ENCODE measurements around the gene HTD2. TPM values are rescaled to one million over a fixed set of nuclear protein-coding genes. Genes with fewer than 3 reads are reported as not detected.
"Not testable (repeated sequence)": the region's sequence is repeated elsewhere in the genome, so short reads cannot be mapped to it uniquely, and the experiment has no call there.

Gene HTD2
- total and polyA plus RNA-seq, 2 of the 4 experiments (the other 2 are of a cell fraction) = 6.4 to 13.3 TPM

GRCh38 chr3:58288964-58289613 lies 17.2 kb upstream of the HTD2 start:
- in situ Hi-C loops (cut with MboI; ENCODE audit: low sequenced_read_pairs); H4K20me1 ChIP-seq (ENCODE audit: insufficient read depth, low read length); H4K91ac ChIP-seq (ENCODE audit: insufficient read depth, low read depth, low read length); H2AK5ac ChIP-seq (ENCODE audit: low read depth, low read length); H3K27ac ChIP-seq (ENCODE audit: insufficient read depth, low read length); H2AFZ ChIP-seq (replicated peaks; ENCODE audit: low read length, poor library complexity); H3K56ac ChIP-seq (ENCODE audit: extremely low read depth, insufficient read depth, low read length); H3K9me3 ChIP-seq (ENCODE audit: control insufficient read depth, insufficient read depth, low read length); ATAC-seq (ENCODE audit: low read depth); H3K18ac ChIP-seq (ENCODE audit: low read depth, low read length); H4K5ac ChIP-seq (ENCODE audit: low read depth, low read length); H3K9ac ChIP-seq (ENCODE audit: low read depth, low read length); H3K79me1 ChIP-seq (ENCODE audit: low read depth in 1 of 2, low read length in 2 of 2); H3K23ac ChIP-seq (ENCODE audit: low read depth, low read length); H3K27me3 ChIP-seq (ENCODE audit: control insufficient read depth, insufficient read depth, low read length); H3K4ac ChIP-seq (ENCODE audit: low read depth, low read length); H3K4me3 ChIP-seq (ENCODE audit: insufficient read depth, low read depth, low read length); POLR2A ChIA-PET (ENCODE audit: unreplicated experiment); H2AK9ac ChIP-seq (replicated peaks; ENCODE audit: low read depth, low read length, poor library complexity); dilution Hi-C loops (cut with HindIII; ENCODE audit: low sequenced_read_pairs, unreplicated experiment); BruUV-seq (replicated peaks); H2BK15ac ChIP-seq (ENCODE audit: low read depth, low read length); CTCF ChIA-PET; H4K8ac ChIP-seq (ENCODE audit: low read depth in 2 of 2, low read length in 2 of 2); H2BK20ac ChIP-seq (ENCODE audit: low read depth, low read length); DNase-seq; intact Hi-C loops (cut with micrococcal nuclease); H2BK120ac ChIP-seq (ENCODE audit: low read depth, low read length); H3K4me2 ChIP-seq (ENCODE audit: low read depth, low read length); H2BK5ac ChIP-seq (ENCODE audit: low read depth, low read length, poor library complexity, severe bottlenecking); H3K9me1 ChIP-seq (ENCODE audit: insufficient read depth, low read length); H3K14ac ChIP-seq (replicated peaks; ENCODE audit: low read depth, low read length); H3K4me1 ChIP-seq (ENCODE audit: control insufficient read depth, insufficient read depth, low read length): not testable (repeated sequence)
- no CpG with 5 or more reads among the region's 4 CpGs for whole genome bisulfite sequencing, 2 experiments (ENCODE audit: extremely low coverage in 2 of 2, insufficient read length in 1 of 2)
- peaks cover 13% of the 10 kb centered on the region; the same call in 1 of the 2 replicates for H3K36me3 ChIP-seq (ENCODE audit: control insufficient read depth, insufficient read depth, low read length)

- WGBS, 2 experiments (ENCODE audit: extremely low coverage in 2 of 2, insufficient read length in 1 of 2) = no CpG with 5 or more reads among the region's 33 CpGs
- POLR2A ChIA-PET (ENCODE audit: unreplicated experiment) = not testable (repeated sequence)
These were observed 15.9 kb upstream of the HTD2 start for GRCh38 chr3:58290446-58290845.

More at GRCh38 chr3:58290446-58290845, 15.9 kb upstream of the HTD2 start:
- ATAC-seq (ENCODE audit: low read depth); H4K20me1 ChIP-seq (ENCODE audit: insufficient read depth, low read length); H2AK5ac ChIP-seq (ENCODE audit: low read depth, low read length); intact Hi-C loops (cut with micrococcal nuclease); DNase-seq; H2BK120ac ChIP-seq (ENCODE audit: low read depth, low read length); in situ Hi-C loops (cut with MboI; ENCODE audit: low sequenced_read_pairs); H2BK5ac ChIP-seq (ENCODE audit: low read depth, low read length, poor library complexity, severe bottlenecking); H2AFZ ChIP-seq (replicated peaks; ENCODE audit: low read length, poor library complexity); H3K9me1 ChIP-seq (ENCODE audit: insufficient read depth, low read length); H3K36me3 ChIP-seq (ENCODE audit: control insufficient read depth, insufficient read depth, low read length); H3K14ac ChIP-seq (replicated peaks; ENCODE audit: low read depth, low read length); H4K8ac ChIP-seq (ENCODE audit: low read depth in 2 of 2, low read length in 2 of 2); H3K4me3 ChIP-seq (ENCODE audit: insufficient read depth, low read depth, low read length); H2BK15ac ChIP-seq (ENCODE audit: low read depth, low read length); H3K27me3 ChIP-seq (ENCODE audit: control insufficient read depth, insufficient read depth, low read length); BruUV-seq (replicated peaks); H3K4ac ChIP-seq (ENCODE audit: low read depth, low read length); H3K79me1 ChIP-seq (ENCODE audit: low read depth in 1 of 2, low read length in 2 of 2); dilution Hi-C loops (cut with HindIII; ENCODE audit: low sequenced_read_pairs, unreplicated experiment); H2AK9ac ChIP-seq (replicated peaks; ENCODE audit: low read depth, low read length, poor library complexity); H3K4me1 ChIP-seq (ENCODE audit: control insufficient read depth, insufficient read depth, low read length); H3K23ac ChIP-seq (ENCODE audit: low read depth, low read length); H3K18ac ChIP-seq (ENCODE audit: low read depth, low read length); H3K56ac ChIP-seq (ENCODE audit: extremely low read depth, insufficient read depth, low read length); H3K27ac ChIP-seq (ENCODE audit: insufficient read depth, low read length); H3K4me2 ChIP-seq (ENCODE audit: low read depth, low read length); H3K9me3 ChIP-seq (ENCODE audit: control insufficient read depth, insufficient read depth, low read length); H4K5ac ChIP-seq (ENCODE audit: low read depth, low read length); H2BK20ac ChIP-seq (ENCODE audit: low read depth, low read length); H4K91ac ChIP-seq (ENCODE audit: insufficient read depth, low read depth, low read length); H3K9ac ChIP-seq (ENCODE audit: low read depth, low read length); CTCF ChIA-PET: not testable (repeated sequence)

Measured in IMR-90 (cell line).